Transverse colon (tissue), 3 donors: ENCODE data around the gene HRH2.

Experiments
- CTCF ChIP-seq, 5 experiments: fragments of 200-600 bp in 3 of 5; fragments of 450-650 bp in 2 of 5; sonication (generic) in 3 of 5; IDR thresholded peaks; 1 replicate in 2 of 5; 2 replicates in 3 of 5; pipeline ENCODE4 v1.5.1; 2016 to 2017; ENCODE audit warnings: antibody characterized with exemption in 5 of 5, inconsistent platforms in 3 of 5, mild to moderate bottlenecking in 2 of 5, moderate library complexity in 1 of 5
- POLR2A ChIP-seq: fragments of 450-650 bp; IDR thresholded peaks from one replicate; pipeline ENCODE4 v1.6.1; 2016; ENCODE audit warnings: antibody characterized with exemption, mild to moderate bottlenecking, moderate library complexity

- TF ChIP-seq CTCF (IDR thresholded peaks at IDR 0.05) = no peak
- no peak for TF ChIP-seq POLR2A
Measured at GRCh38 chr5:175664723-175665122, 6.9 kb downstream of the HRH2 start.
